WTC11 (cell line): ENCODE data around the gene DDRGK1. TPM values are rescaled to one million over a fixed set of nuclear protein-coding genes. Genes with fewer than 3 reads are reported as not detected.
A peak's percentile ranks its signal among the peaks of the same experiment; 100 is the strongest.

Experiments used
- ATAC-seq: fragments of 200-7000 bp; cut with Tn5 transposase; 2 replicates; pipeline ENCODE4 v1.10.0; 2021; ENCODE audit warnings: mild to moderate bottlenecking, moderate library complexity
- CTCF ChIA-PET: fragments of 300-600 bp; sonication (Branson Sonifier 250); formaldehyde crosslinking; loops from one replicate; lab custom pipeline; 2021; ENCODE audit warnings: antibody characterized with exemption; lab: Charles Lee
- POLR2A ChIA-PET: fragments of 350-600 bp; sonication (Branson Sonifier 250); formaldehyde crosslinking; loops from one replicate; lab custom pipeline; 2021; ENCODE audit warnings: antibody characterized with exemption; lab: Charles Lee
- DNase-seq: peaks from one replicate; pipeline ENCODE4 v3.0.0; 2021; ENCODE audit warnings: low spot score
- H3K27ac Mint-ChIP-seq: 2 replicates; pipeline ENCODE4 v1.8.0; 2021; ENCODE audit warnings: mixed read lengths
- H3K27me3 Mint-ChIP-seq: 2 replicates; pipeline ENCODE4 v1.8.0; 2021; ENCODE audit warnings: low read depth, mild to moderate bottlenecking, moderate library complexity, mixed read lengths
- H3K36me3 Mint-ChIP-seq: 2 replicates; pipeline ENCODE4 v1.8.0; 2021; ENCODE audit warnings: mixed read lengths
- H3K4me1 Mint-ChIP-seq: 2 replicates; pipeline ENCODE4 v1.8.0; 2022; ENCODE audit warnings: mixed read lengths
- H3K4me3 Mint-ChIP-seq: 2 replicates; pipeline ENCODE4 v1.8.0; 2021; ENCODE audit warnings: mild to moderate bottlenecking, moderate library complexity, mixed read lengths
- H3K9me3 Mint-ChIP-seq: 2 replicates; pipeline ENCODE4 v1.8.0; 2021; ENCODE audit warnings: mixed read lengths
- ATF1 ChIP-seq: sonication (generic); formaldehyde crosslinking; IDR thresholded peaks from 2 replicates; pipeline ENCODE4 v1.8.1; 2023; ENCODE audit warnings: mild to moderate bottlenecking, moderate library complexity, missing genetic modification reagents
- E2F4 ChIP-seq: sonication (generic); formaldehyde crosslinking; IDR thresholded peaks from 2 replicates; pipeline ENCODE4 v1.8.1; 2022; ENCODE audit warnings: low read depth, mild to moderate bottlenecking, moderate library complexity, missing genetic modification reagents, borderline replicate concordance
- E2F5 ChIP-seq: sonication (generic); formaldehyde crosslinking; IDR thresholded peaks from 2 replicates; pipeline ENCODE4 v1.8.1; 2022; ENCODE audit warnings: mild to moderate bottlenecking, moderate library complexity, missing genetic modification reagents
- ETV6 ChIP-seq: sonication (generic); formaldehyde crosslinking; IDR thresholded peaks from 2 replicates; pipeline ENCODE4 v1.8.1; 2022; ENCODE audit warnings: mild to moderate bottlenecking, missing genetic modification reagents
- FOXP1 ChIP-seq: sonication (generic); formaldehyde crosslinking; IDR thresholded peaks from 2 replicates; pipeline ENCODE4 v1.8.0; 2022; ENCODE audit warnings: missing genetic modification reagents, mild to moderate bottlenecking, moderate library complexity, borderline replicate concordance
- JAZF1 ChIP-seq: fragments of 250-450 bp; sonication (Bioruptor Pico); IDR thresholded peaks from 2 replicates; pipeline ENCODE4 v1.9.0; 2021; ENCODE audit warnings: moderate library complexity, mild to moderate bottlenecking, inconsistent platforms
- MAX ChIP-seq: sonication (generic); formaldehyde crosslinking; IDR thresholded peaks from 2 replicates; pipeline ENCODE4 v1.8.0; 2022; ENCODE audit warnings: mild to moderate bottlenecking, missing genetic modification reagents
- NFE2L1 ChIP-seq: sonication (generic); formaldehyde crosslinking; IDR thresholded peaks from 2 replicates; pipeline ENCODE4 v1.8.1; 2023; ENCODE audit warnings: missing genetic modification reagents
- NR1H2 ChIP-seq: sonication (generic); formaldehyde crosslinking; IDR thresholded peaks from 2 replicates; pipeline ENCODE4 v1.9.0; 2021; ENCODE audit warnings: mild to moderate bottlenecking, moderate library complexity, missing genetic modification reagents
- SP1 ChIP-seq: sonication (generic); formaldehyde crosslinking; conservative IDR thresholded peaks from 2 replicates; pipeline ENCODE4 v1.8.1; 2022; ENCODE audit warnings: missing genetic modification reagents
- USF1 ChIP-seq: sonication (generic); formaldehyde crosslinking; IDR thresholded peaks from 2 replicates; pipeline ENCODE4 v1.8.0; 2022; ENCODE audit warnings: mild to moderate bottlenecking, missing genetic modification reagents
- ZBTB21 ChIP-seq: sonication (generic); formaldehyde crosslinking; IDR thresholded peaks from 2 replicates; pipeline ENCODE4 v1.8.1; 2023; ENCODE audit warnings: mild to moderate bottlenecking, missing genetic modification reagents, borderline replicate concordance
- ZNF219 ChIP-seq: sonication (generic); formaldehyde crosslinking; IDR thresholded peaks from 2 replicates; pipeline ENCODE4 v1.8.0; 2023; ENCODE audit warnings: missing genetic modification reagents, mild to moderate bottlenecking, borderline replicate concordance
- ZNF232 ChIP-seq: sonication (generic); formaldehyde crosslinking; IDR thresholded peaks from 2 replicates; pipeline ENCODE4 v1.8.0; 2022; ENCODE audit warnings: mild to moderate bottlenecking, missing genetic modification reagents
- ZNF263 ChIP-seq: sonication (generic); formaldehyde crosslinking; IDR thresholded peaks from 2 replicates; pipeline ENCODE4 v1.8.1; 2022; ENCODE audit warnings: low read depth, mild to moderate bottlenecking, moderate library complexity, missing genetic modification reagents
- total RNA-seq: library from RNA; stranded (reverse); gene quantifications from 3 replicates; pipeline ENCODE4 v1.2.3, GENCODE V29; 2021
- TF ChIP-seq, protein P1 (sequence below): sonication (generic); formaldehyde crosslinking; IDR thresholded peaks from 2 replicates; pipeline ENCODE4 v1.8.0; 2023; ENCODE audit warnings: missing genetic modification reagents, mild to moderate bottlenecking, borderline replicate concordance
- TF ChIP-seq, protein P2 (sequence below): sonication (generic); formaldehyde crosslinking; IDR thresholded peaks from 2 replicates; pipeline ENCODE4 v1.8.0; 2023; ENCODE audit warnings: mild to moderate bottlenecking, missing genetic modification reagents
- TF ChIP-seq, protein P3 (sequence below): sonication (generic); formaldehyde crosslinking; IDR thresholded peaks from 2 replicates; pipeline ENCODE4 v1.8.1; 2023; ENCODE audit warnings: mild to moderate bottlenecking, moderate library complexity, missing genetic modification reagents

Gene DDRGK1
- total RNA-seq, 1 experiment from 2014 or later, result 46.4 TPM

DNA sequence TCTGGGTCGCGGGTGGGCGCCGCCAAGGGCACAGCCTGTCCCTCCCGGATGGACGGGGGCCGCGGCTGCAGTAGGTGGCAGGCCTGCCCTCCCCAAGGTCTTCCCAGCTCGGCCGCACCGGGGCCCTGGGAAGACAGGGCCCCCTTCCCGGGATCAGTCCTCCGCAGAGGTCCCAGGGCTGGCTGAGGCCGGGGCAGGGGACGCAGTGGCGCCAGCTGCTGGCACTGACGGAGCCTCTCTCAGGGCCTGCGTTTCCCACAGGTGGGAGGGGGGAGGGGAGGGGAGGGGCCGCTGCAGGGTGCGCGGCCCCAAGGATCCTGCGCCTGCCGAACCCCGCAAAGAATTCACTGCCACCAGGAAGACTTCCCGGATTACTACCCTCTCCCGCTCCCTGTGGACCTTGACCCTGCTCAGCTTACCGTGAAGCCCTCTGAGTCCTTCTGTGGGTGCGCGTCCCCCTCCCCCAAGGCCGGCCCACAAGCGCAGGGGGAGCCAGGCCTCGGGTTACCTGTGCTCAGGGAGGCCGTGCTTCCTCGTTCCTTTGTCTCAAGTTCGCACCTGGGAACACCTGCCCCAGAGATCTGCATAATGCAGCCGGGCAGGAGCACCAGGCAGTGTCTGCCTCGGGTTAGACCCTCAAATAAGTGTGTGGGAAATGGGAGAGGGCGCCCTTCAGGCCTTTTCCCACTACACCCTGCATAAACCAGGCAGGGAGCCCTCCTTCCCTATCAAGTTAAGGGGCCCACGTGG is 36.2 kb downstream of the DDRGK1 start:
- Mint-ChIP-seq H3K36me3 (peaks cover 2% of the 10 kb centered on the region), H3K4me1 (peaks cover 34% of the 10 kb centered on the region), H3K27me3 (peaks cover 7% of the 10 kb centered on the region; the same call in 1 of the 2 replicates), H3K9me3 (no peaks in the 10 kb centered on the region), H3K4me3 (peak overlapping the region; percentile 76), H3K27ac (peak overlapping the region; percentile 71)
- ATAC-seq (peak; percentile 71), DNase-seq (peak; percentile 74)
- TF ChIP-seq, protein P1, sequence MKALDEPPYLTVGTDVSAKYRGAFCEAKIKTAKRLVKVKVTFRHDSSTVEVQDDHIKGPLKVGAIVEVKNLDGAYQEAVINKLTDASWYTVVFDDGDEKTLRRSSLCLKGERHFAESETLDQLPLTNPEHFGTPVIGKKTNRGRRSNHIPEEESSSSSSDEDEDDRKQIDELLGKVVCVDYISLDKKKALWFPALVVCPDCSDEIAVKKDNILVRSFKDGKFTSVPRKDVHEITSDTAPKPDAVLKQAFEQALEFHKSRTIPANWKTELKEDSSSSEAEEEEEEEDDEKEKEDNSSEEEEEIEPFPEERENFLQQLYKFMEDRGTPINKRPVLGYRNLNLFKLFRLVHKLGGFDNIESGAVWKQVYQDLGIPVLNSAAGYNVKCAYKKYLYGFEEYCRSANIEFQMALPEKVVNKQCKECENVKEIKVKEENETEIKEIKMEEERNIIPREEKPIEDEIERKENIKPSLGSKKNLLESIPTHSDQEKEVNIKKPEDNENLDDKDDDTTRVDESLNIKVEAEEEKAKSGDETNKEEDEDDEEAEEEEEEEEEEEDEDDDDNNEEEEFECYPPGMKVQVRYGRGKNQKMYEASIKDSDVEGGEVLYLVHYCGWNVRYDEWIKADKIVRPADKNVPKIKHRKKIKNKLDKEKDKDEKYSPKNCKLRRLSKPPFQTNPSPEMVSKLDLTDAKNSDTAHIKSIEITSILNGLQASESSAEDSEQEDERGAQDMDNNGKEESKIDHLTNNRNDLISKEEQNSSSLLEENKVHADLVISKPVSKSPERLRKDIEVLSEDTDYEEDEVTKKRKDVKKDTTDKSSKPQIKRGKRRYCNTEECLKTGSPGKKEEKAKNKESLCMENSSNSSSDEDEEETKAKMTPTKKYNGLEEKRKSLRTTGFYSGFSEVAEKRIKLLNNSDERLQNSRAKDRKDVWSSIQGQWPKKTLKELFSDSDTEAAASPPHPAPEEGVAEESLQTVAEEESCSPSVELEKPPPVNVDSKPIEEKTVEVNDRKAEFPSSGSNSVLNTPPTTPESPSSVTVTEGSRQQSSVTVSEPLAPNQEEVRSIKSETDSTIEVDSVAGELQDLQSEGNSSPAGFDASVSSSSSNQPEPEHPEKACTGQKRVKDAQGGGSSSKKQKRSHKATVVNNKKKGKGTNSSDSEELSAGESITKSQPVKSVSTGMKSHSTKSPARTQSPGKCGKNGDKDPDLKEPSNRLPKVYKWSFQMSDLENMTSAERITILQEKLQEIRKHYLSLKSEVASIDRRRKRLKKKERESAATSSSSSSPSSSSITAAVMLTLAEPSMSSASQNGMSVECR (CRISPR knock-in tag), result peak; percentile 61; the same call in 1 of the 2 replicates
- no peak for TF ChIP-seq ATF1 (CRISPR knock-in tag)
- TF ChIP-seq E2F4 (CRISPR knock-in tag), result no peak
- TF ChIP-seq ZNF232 (CRISPR knock-in tag), result no peak
- TF ChIP-seq SP1 (CRISPR knock-in tag), result peak; percentile 47; the same call in 1 of the 2 replicates
- TF ChIP-seq FOXP1 (CRISPR knock-in tag), result peak; percentile 59; the same call in 1 of the 2 replicates
- 0 out of 2 replicates have a peak, but pooled peaks have one; percentile 17 for TF ChIP-seq USF1 (CRISPR knock-in tag)
- TF ChIP-seq MAX (CRISPR knock-in tag), result peak; percentile 88
- 0 out of 2 replicates have a peak, but pooled peaks have one; percentile 45 for TF ChIP-seq ZNF219 (CRISPR knock-in tag)
- TF ChIP-seq E2F5 (CRISPR knock-in tag), result peak; percentile 18; the same call in 1 of the 2 replicates
- TF ChIP-seq NFE2L1 (CRISPR knock-in tag), result no peak
- peak; percentile 62; the same call in 1 of the 2 replicates for TF ChIP-seq ETV6 (CRISPR knock-in tag)
- TF ChIP-seq NR1H2 (CRISPR knock-in tag), result no peak
- TF ChIP-seq JAZF1, result no peak
- TF ChIP-seq, protein P2, sequence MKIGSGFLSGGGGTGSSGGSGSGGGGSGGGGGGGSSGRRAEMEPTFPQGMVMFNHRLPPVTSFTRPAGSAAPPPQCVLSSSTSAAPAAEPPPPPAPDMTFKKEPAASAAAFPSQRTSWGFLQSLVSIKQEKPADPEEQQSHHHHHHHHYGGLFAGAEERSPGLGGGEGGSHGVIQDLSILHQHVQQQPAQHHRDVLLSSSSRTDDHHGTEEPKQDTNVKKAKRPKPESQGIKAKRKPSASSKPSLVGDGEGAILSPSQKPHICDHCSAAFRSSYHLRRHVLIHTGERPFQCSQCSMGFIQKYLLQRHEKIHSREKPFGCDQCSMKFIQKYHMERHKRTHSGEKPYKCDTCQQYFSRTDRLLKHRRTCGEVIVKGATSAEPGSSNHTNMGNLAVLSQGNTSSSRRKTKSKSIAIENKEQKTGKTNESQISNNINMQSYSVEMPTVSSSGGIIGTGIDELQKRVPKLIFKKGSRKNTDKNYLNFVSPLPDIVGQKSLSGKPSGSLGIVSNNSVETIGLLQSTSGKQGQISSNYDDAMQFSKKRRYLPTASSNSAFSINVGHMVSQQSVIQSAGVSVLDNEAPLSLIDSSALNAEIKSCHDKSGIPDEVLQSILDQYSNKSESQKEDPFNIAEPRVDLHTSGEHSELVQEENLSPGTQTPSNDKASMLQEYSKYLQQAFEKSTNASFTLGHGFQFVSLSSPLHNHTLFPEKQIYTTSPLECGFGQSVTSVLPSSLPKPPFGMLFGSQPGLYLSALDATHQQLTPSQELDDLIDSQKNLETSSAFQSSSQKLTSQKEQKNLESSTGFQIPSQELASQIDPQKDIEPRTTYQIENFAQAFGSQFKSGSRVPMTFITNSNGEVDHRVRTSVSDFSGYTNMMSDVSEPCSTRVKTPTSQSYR, result peak; percentile 70; the same call in 1 of the 2 replicates
- no peak for TF ChIP-seq ZNF263
- TF ChIP-seq, protein P3, sequence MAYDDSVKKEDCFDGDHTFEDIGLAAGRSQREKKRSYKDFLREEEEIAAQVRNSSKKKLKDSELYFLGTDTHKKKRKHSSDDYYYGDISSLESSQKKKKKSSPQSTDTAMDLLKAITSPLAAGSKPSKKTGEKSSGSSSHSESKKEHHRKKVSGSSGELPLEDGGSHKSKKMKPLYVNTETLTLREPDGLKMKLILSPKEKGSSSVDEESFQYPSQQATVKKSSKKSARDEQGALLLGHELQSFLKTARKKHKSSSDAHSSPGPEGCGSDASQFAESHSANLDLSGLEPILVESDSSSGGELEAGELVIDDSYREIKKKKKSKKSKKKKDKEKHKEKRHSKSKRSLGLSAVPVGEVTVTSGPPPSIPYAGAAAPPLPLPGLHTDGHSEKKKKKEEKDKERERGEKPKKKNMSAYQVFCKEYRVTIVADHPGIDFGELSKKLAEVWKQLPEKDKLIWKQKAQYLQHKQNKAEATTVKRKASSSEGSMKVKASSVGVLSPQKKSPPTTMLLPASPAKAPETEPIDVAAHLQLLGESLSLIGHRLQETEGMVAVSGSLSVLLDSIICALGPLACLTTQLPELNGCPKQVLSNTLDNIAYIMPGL (CRISPR knock-in tag), result peak; percentile 70; the same call in 1 of the 2 replicates
- 0 out of 2 replicates have a peak, but pooled peaks have one; percentile 27 for TF ChIP-seq ZBTB21 (CRISPR knock-in tag)
- CTCF ChIA-PET, result interaction anchor here (0.6 to 2.5 kb wide), 5 partner anchors 9 to 208 kb away, joined by 3 to 9 read pairs (median 4); partner anchors contain the start of genes FASTKD5 and UBOX5
- POLR2A ChIA-PET, result interaction anchor here (0.8 to 1.1 kb wide), 2 partner anchors 8 to 9 kb away, joined by 5 read pairs; no protein-coding TSS in a partner anchor
